Measurements from ENCODE around the gene DTHD1.

GRCh38 chr4:36348403-36348938 is 67.1 kb downstream of the DTHD1 start:
- TF ChIP-seq CTCF (IDR thresholded peaks at IDR 0.05; ENCODE audit: borderline replicate concordance, extremely low read depth, low read length, poor library complexity, severe bottlenecking) (no peak), EZH2 (IDR thresholded peaks at IDR 0.05; ENCODE audit: borderline replicate concordance, low read depth, low read length, severe bottlenecking) (no peak)
